Measurements from ENCODE around the gene UBE2G1.
"Not testable (repeated sequence)": the region's sequence is repeated elsewhere in the genome, so short reads cannot be mapped to it uniquely, and the experiment has no call there.

Gene UBE2G1

GRCh38 chr17:4366327-4367063 lies at the start of gene UBE2G1:
Gene UBE2G1 (minus strand): TSS chr17:4366675. CDS start chr17:4366316, 359 bp downstream.
- peak; percentile 89 for DNase-seq

GRCh38 chr17:4412933-4413831 lies 46.7 kb upstream of the UBE2G1 start:
- DNase-seq: peak; percentile 67

GRCh38 chr17:4411201-4411600 lies 44.7 kb upstream of the UBE2G1 start:
- DNase-seq: no peak

GRCh38 chr17:4409659-4410058 lies 43.2 kb upstream of the UBE2G1 start:
- no peak for DNase-seq

- DNase-seq: peak; percentile 58
Measured at GRCh38 chr17:4407851-4408250, 41.4 kb upstream of the UBE2G1 start.

- no peak for DNase-seq
Measured at GRCh38 chr17:4407216-4407615, 40.7 kb upstream of the UBE2G1 start.

GRCh38 chr17:4406386-4406785 lies 39.9 kb upstream of the UBE2G1 start:
- no peak for DNase-seq

- DNase-seq: no peak
Measured at GRCh38 chr17:4405699-4406098, 39.2 kb upstream of the UBE2G1 start.

GRCh38 chr17:4405038-4405669 lies 38.7 kb upstream of the UBE2G1 start:
- no peak for DNase-seq

GRCh38 chr17:4397840-4398239 lies 31.4 kb upstream of the UBE2G1 start:
- no peak for DNase-seq

- DNase-seq: no peak
Measured at GRCh38 chr17:4395111-4395478, 28.6 kb upstream of the UBE2G1 start.

- no peak for DNase-seq
Measured at GRCh38 chr17:4394208-4395110, 28.0 kb upstream of the UBE2G1 start.

- no peak for DNase-seq
Measured at GRCh38 chr17:4393806-4394205, 27.3 kb upstream of the UBE2G1 start.

GRCh38 chr17:4389079-4389478 lies 22.6 kb upstream of the UBE2G1 start:
- DNase-seq: no peak

- DNase-seq: no peak
Measured at GRCh38 chr17:4387137-4387536, 20.7 kb upstream of the UBE2G1 start.

- DNase-seq: no peak
Measured at GRCh38 chr17:4386406-4386805, 19.9 kb upstream of the UBE2G1 start.

- no peak for DNase-seq
Measured at GRCh38 chr17:4381690-4382671, 15.5 kb upstream of the UBE2G1 start.

GRCh38 chr17:4378626-4379025 lies 12.2 kb upstream of the UBE2G1 start:
- DNase-seq: no peak

GRCh38 chr17:4377247-4377646 lies 10.8 kb upstream of the UBE2G1 start:
- not testable (repeated sequence) for DNase-seq

- not testable (repeated sequence) for DNase-seq
Measured at GRCh38 chr17:4375796-4376440, 9.4 kb upstream of the UBE2G1 start.

All from DMS 273 treated with DMSO at 0.1 percent for 48 hours (cell line).